GM19467 (cell line): ENCODE results near the gene ASGR1.

Source experiments
- ATAC-seq: cut with Tn5 transposase; IDR thresholded peaks from one replicate; pipeline ENCODE4 v1.9.1; 2021; ENCODE audit warnings: mild to moderate bottlenecking, moderate library complexity; ENCODE audit not compliant: unreplicated experiment

ASGR1 gene

GRCh38 chr17:7179317-7180254 lies at the start of gene ASGR1:
ASGR1 (minus strand) TSS chr17:7179370; CDS start chr17:7178563, 807 bp downstream.
- ATAC-seq: no peak

GRCh38 chr17:7228920-7229319 lies 49.8 kb upstream of the ASGR1 start:
- no peak for ATAC-seq

GRCh38 chr17:7226721-7227710 lies 47.8 kb upstream of the ASGR1 start:
- no peak for ATAC-seq

- no peak for ATAC-seq
Measured at GRCh38 chr17:7225711-7226331, 46.7 kb upstream of the ASGR1 start.

GRCh38 chr17:7224661-7225111 lies 45.5 kb upstream of the ASGR1 start:
- no peak for ATAC-seq

- no peak for ATAC-seq
Measured at GRCh38 chr17:7224110-7224509, 44.9 kb upstream of the ASGR1 start.

GRCh38 chr17:7223375-7223774 lies 44.2 kb upstream of the ASGR1 start:
- ATAC-seq: no peak

- no peak for ATAC-seq
Measured at GRCh38 chr17:7222972-7223292, 43.8 kb upstream of the ASGR1 start.

- no peak for ATAC-seq
Measured at GRCh38 chr17:7222093-7222971, 43.2 kb upstream of the ASGR1 start.

- no peak for ATAC-seq
Measured at GRCh38 chr17:7221278-7222092, 42.3 kb upstream of the ASGR1 start.

GRCh38 chr17:7220593-7221277 lies 41.6 kb upstream of the ASGR1 start:
- no peak for ATAC-seq

GRCh38 chr17:7219812-7220592 lies 40.8 kb upstream of the ASGR1 start, which contains the start of the genes ACADVL and DLG4:
ACADVL (plus strand) TSS chr17:7219938; CDS start chr17:7219985, 47 bp downstream.
DLG4 (minus strand) TSS chr17:7219836.
- no peak for ATAC-seq

GRCh38 chr17:7219229-7219811 lies 40.1 kb upstream of the ASGR1 start:
- ATAC-seq: no peak

- no peak for ATAC-seq
Measured at GRCh38 chr17:7218758-7219157, 39.6 kb upstream of the ASGR1 start.

GRCh38 chr17:7218166-7218565 lies 39.0 kb upstream of the ASGR1 start:
- ATAC-seq: no peak

GRCh38 chr17:7217113-7217987 lies 38.2 kb upstream of the ASGR1 start:
- ATAC-seq: no peak
